RWPE1 (cell line): ENCODE results near the gene CKAP4.

ENCODE experiments used
- CTCF ChIA-PET: fragments of 350-600 bp; sonication (Branson Sonifier 250); formaldehyde crosslinking; extraction: SDS; loops from one replicate; lab custom pipeline; 2021; lab: Yijun Ruan, JAX
- POLR2A ChIA-PET: fragments of 400-600 bp; formaldehyde crosslinking; extraction: SDS; loops from one replicate; lab custom pipeline; 2020; ENCODE audit warnings: antibody characterized with exemption; ENCODE audit not compliant: low non-redundant PET; lab: Yijun Ruan, JAX
- DNase-seq: peaks from one replicate; pipeline ENCODE4 v3.0.0; 2012; ENCODE audit warnings: low spot score
- H3K27ac ChIP-seq: fragments of 450-650 bp; 2 replicates; pipeline ENCODE4 v1.5.1; 2017
- CTCF ChIP-seq: fragments of 450-650 bp; conservative IDR thresholded peaks from 2 replicates; pipeline ENCODE4 v1.5.1; 2017; ENCODE audit warnings: low read depth, mild to moderate bottlenecking

The CKAP4 gene

GRCh38 chr12:106246891-106247673 is 738 bp downstream of the CKAP4 start:
- DNase-seq: peak; percentile 56
- TF ChIP-seq CTCF: no peak
- ChIA-PET CTCF (interaction anchor here (0.7 to 1.1 kb wide), 3 partner anchors 20 to 110 kb away, joined by 3 to 4 read pairs (median 4); partner anchors contain the start of gene POLR3B), POLR2A (no interaction called here)
- peak overlapping the region; percentile 93 for H3K27ac ChIP-seq

- CTCF ChIA-PET: no interaction called here
- DNase-seq: peak; percentile 55
- POLR2A ChIA-PET: no interaction called here
- H3K27ac ChIP-seq: peak overlapping the region; percentile 93
- TF ChIP-seq CTCF: no peak
These were observed 2.1 kb downstream of the CKAP4 start for GRCh38 chr12:106245767-106246166.

GRCh38 chr12:106243620-106244019 is 4.2 kb downstream of the CKAP4 start:
- 0 out of 2 replicates have a peak overlapping the region, but pooled peaks have one; percentile 26 for H3K27ac ChIP-seq
- CTCF ChIA-PET: no interaction called here
- POLR2A ChIA-PET: no interaction called here
- DNase-seq: no peak
- no peak for TF ChIP-seq CTCF

- no peak overlapping the region for H3K27ac ChIP-seq
- POLR2A ChIA-PET: no interaction called here
- TF ChIP-seq CTCF: no peak
- CTCF ChIA-PET: interaction anchor here (0.6 kb wide), 1 partner anchor 144 kb away, joined by 3 read pairs; no protein-coding TSS in a partner anchor
- no peak for DNase-seq
These were observed 7.0 kb downstream of the CKAP4 start for GRCh38 chr12:106240821-106241220.

- no peak for TF ChIP-seq CTCF
- ChIA-PET CTCF (interaction anchor here (0.6 kb wide), 1 partner anchor 679 kb away, joined by 4 read pairs; no protein-coding TSS in a partner anchor), POLR2A (no interaction called here)
- no peak overlapping the region for H3K27ac ChIP-seq
- no peak for DNase-seq
These were observed 7.9 kb downstream of the CKAP4 start for GRCh38 chr12:106239951-106240335.

GRCh38 chr12:106239241-106239950 is 8.4 kb downstream of the CKAP4 start:
- DNase-seq: no peak
- no peak for TF ChIP-seq CTCF
- ChIA-PET CTCF (interaction anchor here (1.0 kb wide), 1 partner anchor 14 kb away, joined by 3 read pairs; no protein-coding TSS in a partner anchor), POLR2A (no interaction called here)
- H3K27ac ChIP-seq: peak overlapping the region; percentile 6; the same call in 1 of the 2 replicates
